Esophagus muscularis mucosa (tissue), 4 donors: ENCODE results near the gene MCOLN3. TPM values are rescaled to one million over a fixed set of nuclear protein-coding genes. Genes with fewer than 3 reads are reported as not detected.

ENCODE experiments used
- DNase-seq: peaks from one replicate; pipeline ENCODE4 v3.0.0-alpha.2; 2017; ENCODE audit errors: extremely low spot score
- H3K27ac ChIP-seq, 4 donors: fragments of 200-600 bp; sonication (generic); replicated peaks in 1 of 4; 1 replicate in 3 of 4; 2 replicates in 1 of 4; pipeline ENCODE4 v1.5.1; 2016 to 2019; ENCODE audit warnings: mild to moderate bottlenecking in 1 of 4
- H3K27me3 ChIP-seq, 4 donors: fragments of 200-600 bp; sonication (generic); one replicate each; pipeline versions ENCODE4 v1.5.1 to v1.6.0; 2016 to 2019
- H3K36me3 ChIP-seq, 4 donors: fragments of 200-600 bp; sonication (generic); one replicate each; pipeline ENCODE4 v1.5.1; 2016 to 2019
- H3K4me1 ChIP-seq, 4 donors: fragments of 200-600 bp; sonication (generic); one replicate each; pipeline ENCODE4 v1.5.1; 2016 to 2019
- H3K4me3 ChIP-seq, 4 donors: fragments of 200-600 bp; sonication (generic); 1 replicate in 2 of 4; 2 replicates in 2 of 4; pipeline ENCODE4 v1.5.1; 2016 to 2019; ENCODE audit warnings: mild to moderate bottlenecking in 4 of 4, moderate library complexity in 1 of 4
- H3K9me3 ChIP-seq, 4 donors: fragments of 200-600 bp; sonication (generic); 1 replicate in 3 of 4; 2 replicates in 1 of 4; pipeline ENCODE4 v1.5.1; 2016 to 2019
- CTCF ChIP-seq, 3 experiments: fragments of 200-600 bp in 2 of 3; fragments of 450-650 bp in 1 of 3; sonication (generic) in 2 of 3; IDR thresholded peaks; one replicate each; pipeline ENCODE4 v1.5.1; 2017 to 2019; ENCODE audit warnings: antibody characterized with exemption in 3 of 3, mild to moderate bottlenecking in 2 of 3, moderate library complexity in 1 of 3
- EP300 ChIP-seq: sonication (generic); formaldehyde crosslinking; IDR thresholded peaks from one replicate; pipeline ENCODE4 v1.6.1; 2017; ENCODE audit warnings: antibody characterized with exemption
- POLR2A ChIP-seq: fragments of 450-650 bp; IDR thresholded peaks from one replicate; pipeline ENCODE4 v1.6.1; 2017; ENCODE audit warnings: antibody characterized with exemption, moderate library complexity, mild to moderate bottlenecking, low read depth
- POLR2AphosphoS5 ChIP-seq, 2 donors: sonication (generic); formaldehyde crosslinking; IDR thresholded peaks; one replicate each; pipeline ENCODE4 v1.6.1; 2017; ENCODE audit warnings: antibody characterized with exemption in 2 of 2
- WGBS: methylation state at CpG from one replicate; pipeline ENCODE4 v1.1.5; 2018; 5-methylcytosine and 5-hydroxymethylcytosine counted together
- intact Hi-C: fragments of 100-400 bp; cut with DNase I; formaldehyde crosslinking; loops from one replicate; pipeline ENCODE4 v1.15.1; 2023
- total RNA-seq, 4 donors: library from RNA; depleted of rRNA; stranded (reverse); fragments of >200 nt; gene quantifications; one replicate each; pipeline versions ENCODE4 v1.1.0 to v1.2.1, GENCODE V29; 2016

Gene MCOLN3
- total RNA-seq: 1 to 10 TPM in 2 of 4 donors, under 1 TPM in 2; 0.65 to 2.1 (median 1.0) TPM

GRCh38 chr1:85048296-85049064, at the start of gene MCOLN3:
TSS of gene MCOLN3 (minus strand) at chr1:85048500. CDS start at chr1:85045360, 3,140 bp downstream.
- Histone ChIP-seq H3K36me3 (no peaks in the 10 kb centered on the region), H3K27me3 (peaks cover 5 to 63% (median 22%) of the 10 kb centered on the region in 4 donors), H3K4me1 (peaks cover 15 to 18% (median 17%) of the 10 kb centered on the region in 4 donors), H3K9me3 (no peaks in the 10 kb centered on the region), H3K27ac (no peak within 1 kb of the TSS), H3K4me3 (peak within 1 kb of the TSS; percentile 54 to 70 (median 56))
- TF ChIP-seq EP300 (no peak), CTCF (IDR thresholded peaks at IDR 0.05) (no peak)
- WGBS: 3% methylated on average over 31 of the region's 73 CpGs
- DNase-seq: no peak
- intact Hi-C loops: no loop called here

- intact Hi-C loops: no loop called here
- no peak for TF ChIP-seq POLR2A
- no peak for TF ChIP-seq EP300
- TF ChIP-seq POLR2AphosphoS5 (IDR thresholded peaks at IDR 0.05): no peak
- TF ChIP-seq CTCF (IDR thresholded peaks at IDR 0.05): no peak
- H3K4me3 ChIP-seq: no peak overlapping the region
These were observed 45.3 kb upstream of the MCOLN3 start for GRCh38 chr1:85093644-85094043.

GRCh38 chr1:85091671-85092280, 43.5 kb upstream of the MCOLN3 start:
- H3K27me3 ChIP-seq: no peaks in the 10 kb centered on the region
- no peak overlapping the region for H3K27ac ChIP-seq
- no peak for TF ChIP-seq EP300
- peaks cover 0 to 4% (median 0%) of the 10 kb centered on the region in 4 donors for H3K4me1 ChIP-seq
- no peak overlapping the region for H3K4me3 ChIP-seq
- H3K36me3 ChIP-seq: no peaks in the 10 kb centered on the region
- intact Hi-C loops: no loop called here
- no peak for DNase-seq
- H3K9me3 ChIP-seq: no peaks in the 10 kb centered on the region
- 60% methylated on average over 11 of the region's 11 CpGs for WGBS

More at GRCh38 chr1:85093644-85094043, 45.3 kb upstream of the MCOLN3 start:
- WGBS: 78% methylated on average over 2 of the region's 2 CpGs
- peaks cover 0 to 4% (median 0%) of the 10 kb centered on the region in 4 donors for H3K4me1 ChIP-seq
- H3K27ac ChIP-seq: no peak overlapping the region
- H3K9me3 ChIP-seq: no peaks in the 10 kb centered on the region
- no peak for DNase-seq
- H3K27me3 ChIP-seq: no peaks in the 10 kb centered on the region
- H3K36me3 ChIP-seq: no peaks in the 10 kb centered on the region

- no peak for TF ChIP-seq CTCF (IDR thresholded peaks at IDR 0.05)
- Histone ChIP-seq H3K36me3 (no peaks in the 10 kb centered on the region), H3K9me3 (no peaks in the 10 kb centered on the region), H3K4me1 (peaks cover 0 to 4% (median 0%) of the 10 kb centered on the region in 4 donors), H3K27ac (no peak overlapping the region), H3K27me3 (no peaks in the 10 kb centered on the region), H3K4me3 (no peak overlapping the region)
- intact Hi-C loops: no loop called here
- DNase-seq: no peak
- WGBS: 79% methylated on average over 1 of the region's 1 CpG
These were observed 41.9 kb upstream of the MCOLN3 start for GRCh38 chr1:85090225-85090624.

GRCh38 chr1:85089203-85089602, 40.9 kb upstream of the MCOLN3 start:
- no peaks in the 10 kb centered on the region for H3K27me3 ChIP-seq
- no peak for DNase-seq
- H3K4me1 ChIP-seq: peaks cover 0 to 4% (median 0%) of the 10 kb centered on the region in 4 donors
- H3K36me3 ChIP-seq: no peaks in the 10 kb centered on the region
- H3K4me3 ChIP-seq: no peak overlapping the region
- H3K27ac ChIP-seq: no peak overlapping the region
- TF ChIP-seq POLR2AphosphoS5 (IDR thresholded peaks at IDR 0.05) (no peak), POLR2A (no peak), CTCF (IDR thresholded peaks at IDR 0.05) (no peak), EP300 (no peak)
- H3K9me3 ChIP-seq: no peaks in the 10 kb centered on the region
- intact Hi-C loops: no loop called here
